ACHN (cell line): ENCODE results near the gene GIMAP7.
"Not testable (repeated sequence)": the region's sequence is repeated elsewhere in the genome, so short reads cannot be mapped to it uniquely, and the experiment has no call there.

Experiments
- DNase-seq: peaks from one replicate; pipeline ENCODE4 v3.0.0-alpha.2; 2015
- in situ Hi-C: cut with HindIII; loops from 2 replicates; pipeline ENCODE4 v1.10.0; 2017; ENCODE audit warnings: low sequenced_read_pairs, low pct_ligation_motif_present, low pct_unique_long_range_greater_than_20kb

GIMAP7 gene

GRCh38 chr7:150503581-150503980, 11.1 kb upstream of the GIMAP7 start:
- in situ Hi-C loops: no loop called here
- DNase-seq: no peak

GRCh38 chr7:150507947-150508602, 6.6 kb upstream of the GIMAP7 start:
- in situ Hi-C loops: no loop called here
- DNase-seq: no peak

GRCh38 chr7:150511048-150511447, 3.6 kb upstream of the GIMAP7 start:
- in situ Hi-C loops: no loop called here
- no peak for DNase-seq

- no peak for DNase-seq
- in situ Hi-C loops: no loop called here
Measured at GRCh38 chr7:150513758-150514157, 914 bp upstream of the GIMAP7 start.

GRCh38 chr7:150515248-150516147, 826 bp downstream of the GIMAP7 start:
- DNase-seq: no peak
- in situ Hi-C loops: no loop called here

GRCh38 chr7:150516956-150517745, 2.5 kb downstream of the GIMAP7 start:
- no peak for DNase-seq
- in situ Hi-C loops: no loop called here

GRCh38 chr7:150519310-150519709, 4.6 kb downstream of the GIMAP7 start:
- in situ Hi-C loops: no loop called here
- DNase-seq: no peak

- in situ Hi-C loops: no loop called here
- no peak for DNase-seq
Measured at GRCh38 chr7:150520145-150520544, 5.5 kb downstream of the GIMAP7 start.

GRCh38 chr7:150522931-150523330, 8.3 kb downstream of the GIMAP7 start:
- DNase-seq, in situ Hi-C loops: not testable (repeated sequence)

GRCh38 chr7:150524018-150524417, 9.3 kb downstream of the GIMAP7 start:
- in situ Hi-C loops: no loop called here
- no peak for DNase-seq

GRCh38 chr7:150531704-150532103, 17.0 kb downstream of the GIMAP7 start:
- DNase-seq: no peak
- in situ Hi-C loops: no loop called here

- in situ Hi-C loops: no loop called here
- no peak for DNase-seq
Measured at GRCh38 chr7:150538259-150538658, 23.6 kb downstream of the GIMAP7 start.

- no peak for DNase-seq
- in situ Hi-C loops: no loop called here
Measured at GRCh38 chr7:150553163-150553562, 38.5 kb downstream of the GIMAP7 start.

GRCh38 chr7:150556521-150557138, 42.0 kb downstream of the GIMAP7 start:
- DNase-seq: no peak
- in situ Hi-C loops: no loop called here

- in situ Hi-C loops: no loop called here
- no peak for DNase-seq
Measured at GRCh38 chr7:150560486-150560885, 45.8 kb downstream of the GIMAP7 start.

- in situ Hi-C loops: no loop called here
- no peak for DNase-seq
Measured at GRCh38 chr7:150562919-150563318, 48.2 kb downstream of the GIMAP7 start.

GRCh38 chr7:150564006-150564405, 49.3 kb downstream of the GIMAP7 start:
- DNase-seq: no peak
- in situ Hi-C loops: no loop called here

- no peak for DNase-seq
- in situ Hi-C loops: no loop called here
Measured at GRCh38 chr7:150564566-150564965, 49.9 kb downstream of the GIMAP7 start.

GRCh38 chr7:150565239-150565638, 50.6 kb downstream of the GIMAP7 start:
- in situ Hi-C loops: no loop called here
- DNase-seq: no peak
